Loucy (cell line): ENCODE measurements around the gene PPCS.

ENCODE experiments used
- H2AFZ ChIP-seq: fragments of 200-600 bp; sonication (generic); 2 replicates; pipeline ENCODE4 v1.6.0; 2016; ENCODE audit warnings: antibody characterized with exemption, mild to moderate bottlenecking, low read length, moderate library complexity
- H3F3A ChIP-seq: fragments of 200-600 bp; 2 replicates; pipeline ENCODE4 v1.6.0; 2016; ENCODE audit warnings: antibody characterized with exemption, low read depth, mild to moderate bottlenecking
- H3K27me3 ChIP-seq: fragments of 200-600 bp; sonication (generic); 2 replicates; pipeline ENCODE4 v1.6.1; 2014; ENCODE audit warnings: low read length, mild to moderate bottlenecking; ENCODE audit not compliant: insufficient read depth, poor library complexity, severe bottlenecking
- H3K36me3 ChIP-seq: fragments of 200-600 bp; sonication (generic); 2 replicates; pipeline ENCODE4 v1.6.1; 2016; ENCODE audit warnings: low read length; ENCODE audit not compliant: insufficient read depth
- H3K4me1 ChIP-seq: fragments of 200-600 bp; sonication (generic); 2 replicates; pipeline ENCODE4 v1.5.1; 2014; ENCODE audit warnings: low read length, mild to moderate bottlenecking; ENCODE audit not compliant: insufficient read depth, poor library complexity, severe bottlenecking
- H3K4me2 ChIP-seq: fragments of 200-600 bp; sonication (generic); 2 replicates; pipeline ENCODE4 v1.6.0; 2014; ENCODE audit warnings: antibody characterized with exemption, low read length, low read depth, mild to moderate bottlenecking; ENCODE audit not compliant: poor library complexity, severe bottlenecking
- H3K4me3 ChIP-seq: fragments of 200-600 bp; sonication (generic); 2 replicates; pipeline ENCODE4 v1.5.1; 2014; ENCODE audit warnings: low read length, mild to moderate bottlenecking, mixed read lengths; ENCODE audit not compliant: poor library complexity, severe bottlenecking
- H3K79me2 ChIP-seq: fragments of 200-600 bp; sonication (generic); 2 replicates; pipeline ENCODE4 v1.6.1; 2014; ENCODE audit warnings: low read length; ENCODE audit not compliant: insufficient read depth
- H3K9ac ChIP-seq: fragments of 200-600 bp; sonication (generic); 2 replicates; pipeline ENCODE4 v1.6.0; 2014; ENCODE audit warnings: mild to moderate bottlenecking, low read depth, low read length, moderate library complexity; ENCODE audit not compliant: poor library complexity, severe bottlenecking
- H3K9me2 ChIP-seq: fragments of 200-600 bp; sonication (generic); replicated peaks from 2 replicates; pipeline ENCODE4 v1.6.1; 2016; ENCODE audit warnings: low read depth, low read length, mixed read lengths
- H3K9me3 ChIP-seq: fragments of 200-600 bp; sonication (generic); 2 replicates; pipeline ENCODE4 v1.6.1; 2014; ENCODE audit warnings: mild to moderate bottlenecking, antibody characterized with exemption, low read length, low read depth; ENCODE audit not compliant: insufficient read depth
- H4K20me1 ChIP-seq: fragments of 200-600 bp; sonication (generic); 2 replicates; pipeline ENCODE4 v1.6.0; 2014; ENCODE audit warnings: antibody characterized with exemption, low read length, mild to moderate bottlenecking; ENCODE audit not compliant: insufficient read depth, poor library complexity, severe bottlenecking
- EZH2phosphoT487 ChIP-seq: fragments of 200-600 bp; IDR thresholded peaks from 2 replicates; pipeline ENCODE4 v1.6.1; 2018; ENCODE audit warnings: antibody characterized with exemption, mild to moderate bottlenecking, moderate library complexity, borderline replicate concordance
- TF ChIP-seq, protein P1 (sequence below): fragments of 200-600 bp; sonication (generic); conservative IDR thresholded peaks from 2 replicates; pipeline ENCODE4 v1.5.1; 2014; ENCODE audit warnings: mild to moderate bottlenecking, antibody characterized with exemption, low read length

Gene PPCS

DNA sequence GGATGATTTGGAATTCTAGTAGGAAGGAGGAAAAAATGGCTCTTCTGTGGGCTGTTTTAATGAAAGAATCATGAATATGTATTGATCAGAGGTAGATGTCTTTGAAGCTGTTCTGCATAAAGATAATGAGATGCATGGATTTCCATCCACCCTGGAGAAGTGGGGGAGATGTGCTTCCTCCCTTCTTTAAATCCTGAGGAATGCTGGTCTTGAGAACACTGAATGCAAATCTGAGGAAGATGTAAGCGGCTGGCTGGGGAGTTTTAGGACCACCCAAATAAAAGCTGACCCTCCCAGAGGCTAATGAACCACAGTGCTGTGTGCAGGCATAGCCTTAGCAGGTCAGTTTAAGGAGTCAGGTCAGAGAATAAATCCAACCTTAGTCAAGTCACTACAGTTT, 37.8 kb upstream of the PPCS start:
- TF ChIP-seq EZH2phosphoT487: no peak
- TF ChIP-seq, protein P1, sequence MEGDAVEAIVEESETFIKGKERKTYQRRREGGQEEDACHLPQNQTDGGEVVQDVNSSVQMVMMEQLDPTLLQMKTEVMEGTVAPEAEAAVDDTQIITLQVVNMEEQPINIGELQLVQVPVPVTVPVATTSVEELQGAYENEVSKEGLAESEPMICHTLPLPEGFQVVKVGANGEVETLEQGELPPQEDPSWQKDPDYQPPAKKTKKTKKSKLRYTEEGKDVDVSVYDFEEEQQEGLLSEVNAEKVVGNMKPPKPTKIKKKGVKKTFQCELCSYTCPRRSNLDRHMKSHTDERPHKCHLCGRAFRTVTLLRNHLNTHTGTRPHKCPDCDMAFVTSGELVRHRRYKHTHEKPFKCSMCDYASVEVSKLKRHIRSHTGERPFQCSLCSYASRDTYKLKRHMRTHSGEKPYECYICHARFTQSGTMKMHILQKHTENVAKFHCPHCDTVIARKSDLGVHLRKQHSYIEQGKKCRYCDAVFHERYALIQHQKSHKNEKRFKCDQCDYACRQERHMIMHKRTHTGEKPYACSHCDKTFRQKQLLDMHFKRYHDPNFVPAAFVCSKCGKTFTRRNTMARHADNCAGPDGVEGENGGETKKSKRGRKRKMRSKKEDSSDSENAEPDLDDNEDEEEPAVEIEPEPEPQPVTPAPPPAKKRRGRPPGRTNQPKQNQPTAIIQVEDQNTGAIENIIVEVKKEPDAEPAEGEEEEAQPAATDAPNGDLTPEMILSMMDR: no peak
- Histone ChIP-seq H3K4me1 (no peaks in the 10 kb centered on the region), H3K9me3 (no peaks in the 10 kb centered on the region), H3K79me2 (no peaks in the 10 kb centered on the region), H2AFZ (no peak overlapping the region), H3K9me2 (no peaks in the 10 kb centered on the region), H4K20me1 (no peaks in the 10 kb centered on the region), H3K4me3 (no peak overlapping the region), H3K9ac (no peak overlapping the region), H3K27me3 (no peaks in the 10 kb centered on the region), H3F3A (no peaks in the 10 kb centered on the region), H3K4me2 (no peak overlapping the region), H3K36me3 (no peaks in the 10 kb centered on the region)

- Histone ChIP-seq H3K36me3 (no peaks in the 10 kb centered on the region), H3K4me2 (no peak overlapping the region), H4K20me1 (no peaks in the 10 kb centered on the region), H3K9me2 (no peaks in the 10 kb centered on the region), H2AFZ (no peak overlapping the region), H3K79me2 (no peaks in the 10 kb centered on the region), H3F3A (no peaks in the 10 kb centered on the region), H3K4me3 (no peak overlapping the region), H3K9me3 (no peaks in the 10 kb centered on the region), H3K4me1 (no peaks in the 10 kb centered on the region), H3K27me3 (no peaks in the 10 kb centered on the region), H3K9ac (no peak overlapping the region)
- no peak for TF ChIP-seq EZH2phosphoT487
- TF ChIP-seq, protein P1: no peak
These were observed 37.1 kb upstream of the PPCS start for GRCh38 chr1:42419126-42419821.

- Histone ChIP-seq H3F3A (no peaks in the 10 kb centered on the region), H3K4me3 (no peak overlapping the region), H3K9me2 (no peaks in the 10 kb centered on the region), H3K9me3 (no peaks in the 10 kb centered on the region), H2AFZ (no peak overlapping the region), H3K4me2 (no peak overlapping the region), H3K27me3 (no peaks in the 10 kb centered on the region), H4K20me1 (no peaks in the 10 kb centered on the region), H3K9ac (no peak overlapping the region), H3K79me2 (no peaks in the 10 kb centered on the region), H3K4me1 (no peaks in the 10 kb centered on the region), H3K36me3 (no peaks in the 10 kb centered on the region)
- no peak for TF ChIP-seq EZH2phosphoT487
These were observed 36.2 kb upstream of the PPCS start for GRCh38 chr1:42420121-42420520.
